ENCODE measurements around the gene KIF23.
A peak's percentile ranks its signal among the peaks of the same experiment; 100 is the strongest.
"Not testable (repeated sequence)": the region's sequence is repeated elsewhere in the genome, so short reads cannot be mapped to it uniquely, and the experiment has no call there.

KIF23 gene

GRCh38 chr15:69413822-69414700 is at the start of gene KIF23:
KIF23 (plus strand) TSS chr15:69414349; CDS start chr15:69414466, 117 bp downstream.
- DNase-seq = peak; percentile 74

- DNase-seq = no peak
Measured at GRCh38 chr15:69367236-69367635, 46.9 kb upstream of the KIF23 start.

GRCh38 chr15:69369631-69370030 is 44.5 kb upstream of the KIF23 start:
- no peak for DNase-seq

- DNase-seq = no peak
Measured at GRCh38 chr15:69373406-69373805, 40.7 kb upstream of the KIF23 start.

GRCh38 chr15:69375151-69375790 is 38.9 kb upstream of the KIF23 start:
- DNase-seq = no peak

GRCh38 chr15:69377216-69377970 is 36.8 kb upstream of the KIF23 start:
- DNase-seq = no peak

- DNase-seq = no peak
Measured at GRCh38 chr15:69380100-69380725, 33.9 kb upstream of the KIF23 start.

- DNase-seq = no peak
Measured at GRCh38 chr15:69380726-69381105, 33.4 kb upstream of the KIF23 start.

GRCh38 chr15:69382176-69382575 is 32.0 kb upstream of the KIF23 start:
- not testable (repeated sequence) for DNase-seq

GRCh38 chr15:69384066-69384465 is 30.1 kb upstream of the KIF23 start:
- DNase-seq = not testable (repeated sequence)

GRCh38 chr15:69384626-69385598 is 29.2 kb upstream of the KIF23 start:
- DNase-seq = no peak

GRCh38 chr15:69385831-69386230 is 28.3 kb upstream of the KIF23 start:
- no peak for DNase-seq

GRCh38 chr15:69386284-69386683 is 27.9 kb upstream of the KIF23 start:
- no peak for DNase-seq

GRCh38 chr15:69388260-69388705 is 25.9 kb upstream of the KIF23 start:
- no peak for DNase-seq

GRCh38 chr15:69389426-69389825 is 24.7 kb upstream of the KIF23 start:
- DNase-seq = no peak

GRCh38 chr15:69390575-69390974 is 23.6 kb upstream of the KIF23 start:
- DNase-seq = no peak

GRCh38 chr15:69391046-69391757 is 22.9 kb upstream of the KIF23 start:
- no peak for DNase-seq

- no peak for DNase-seq
Measured at GRCh38 chr15:69392352-69392751, 21.8 kb upstream of the KIF23 start.

- no peak for DNase-seq
Measured at GRCh38 chr15:69393831-69394491, 20.2 kb upstream of the KIF23 start.

GRCh38 chr15:69394556-69395282 is 19.4 kb upstream of the KIF23 start:
- DNase-seq = no peak
